Stimulated activated naive CD8-positive, alpha-beta T cell treated with anti-CD3 and anti-CD28 coated beads, Interleukin-15, Interleukin-2, amounts not matched to agents 100 ng/mL and 50 ng/mL, for 24 hours (primary cell): Measurements from ENCODE around the gene STAT4.

Source experiments
- H3K27ac Mint-ChIP-seq: one replicate; pipeline ENCODE4 v1.8.0; 2021; ENCODE audit warnings: mild to moderate bottlenecking, mixed read lengths
- H3K27me3 Mint-ChIP-seq: one replicate; pipeline ENCODE4 v1.8.0; 2021; ENCODE audit warnings: mixed read lengths
- H3K36me3 Mint-ChIP-seq: one replicate; pipeline ENCODE4 v1.8.0; 2021; ENCODE audit warnings: low read depth, mixed read lengths
- H3K4me1 Mint-ChIP-seq: one replicate; pipeline ENCODE4 v1.8.0; 2021; ENCODE audit warnings: low read depth, mixed read lengths
- H3K4me3 Mint-ChIP-seq: one replicate; pipeline ENCODE4 v1.8.0; 2021; ENCODE audit warnings: mild to moderate bottlenecking, mixed read lengths
- H3K9me3 Mint-ChIP-seq: one replicate; pipeline ENCODE4 v1.8.0; 2021; ENCODE audit warnings: mixed read lengths

Gene STAT4

GRCh38 chr2:191019376-191019775 is 131.4 kb downstream of the STAT4 start:
- peaks cover 10% of the 10 kb centered on the region for H3K36me3 Mint-ChIP-seq
- no peak overlapping the region for H3K27ac Mint-ChIP-seq
- no peak overlapping the region for H3K4me3 Mint-ChIP-seq
- H3K9me3 Mint-ChIP-seq: peaks cover 12% of the 10 kb centered on the region
- H3K4me1 Mint-ChIP-seq: peaks cover 35% of the 10 kb centered on the region
- H3K27me3 Mint-ChIP-seq: no peaks in the 10 kb centered on the region

DNA sequence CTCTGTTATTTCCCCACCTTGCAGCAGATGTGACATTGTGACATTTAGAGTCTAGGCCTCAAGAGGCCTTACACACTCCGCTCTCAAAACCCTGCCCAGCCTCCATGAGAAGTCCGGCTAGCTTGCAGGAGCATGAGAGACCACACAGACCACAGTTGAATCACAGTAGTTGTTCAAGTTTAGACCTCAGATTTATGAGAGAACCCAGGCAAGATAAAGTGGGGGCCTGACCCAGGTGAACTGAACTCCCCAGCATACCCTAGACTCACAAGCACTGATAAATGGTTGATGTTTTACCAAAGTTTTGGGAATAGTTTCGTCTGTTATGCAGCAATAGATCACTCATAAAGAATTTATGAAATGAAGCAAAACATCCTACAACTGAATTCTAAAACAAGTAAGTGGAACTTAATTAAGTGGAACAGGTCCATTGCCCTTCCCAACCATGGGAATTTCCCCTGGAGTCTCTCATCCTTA is 132.1 kb downstream of the STAT4 start:
- Mint-ChIP-seq H3K4me3 (peak overlapping the region; percentile 55), H3K4me1 (peaks cover 32% of the 10 kb centered on the region), H3K27me3 (no peaks in the 10 kb centered on the region), H3K9me3 (peaks cover 12% of the 10 kb centered on the region), H3K36me3 (peaks cover 10% of the 10 kb centered on the region), H3K27ac (peak overlapping the region; percentile 77)

DNA sequence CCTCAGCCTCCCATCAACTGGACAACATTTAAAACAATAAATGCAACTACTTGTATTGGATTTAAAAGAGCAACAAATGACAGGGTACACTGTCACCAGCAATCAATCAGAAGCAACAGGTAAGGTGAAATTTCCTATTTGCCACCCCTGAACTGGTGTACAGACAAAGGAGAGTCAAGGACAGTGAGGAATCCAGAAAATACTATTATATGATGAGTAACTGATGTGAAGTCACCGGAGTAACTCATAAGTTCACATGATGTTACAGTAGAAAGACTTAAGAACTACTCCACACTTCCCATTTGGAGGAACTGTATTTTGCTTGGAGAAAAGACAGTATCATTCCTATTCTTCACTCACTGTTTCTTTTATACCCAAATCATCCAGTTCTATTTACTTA is 132.7 kb downstream of the STAT4 start:
- Mint-ChIP-seq H3K36me3 (peaks cover 10% of the 10 kb centered on the region), H3K4me1 (peaks cover 32% of the 10 kb centered on the region), H3K9me3 (peaks cover 12% of the 10 kb centered on the region), H3K27me3 (no peaks in the 10 kb centered on the region), H3K27ac (peak overlapping the region; percentile 66), H3K4me3 (peak overlapping the region; percentile 55)

DNA sequence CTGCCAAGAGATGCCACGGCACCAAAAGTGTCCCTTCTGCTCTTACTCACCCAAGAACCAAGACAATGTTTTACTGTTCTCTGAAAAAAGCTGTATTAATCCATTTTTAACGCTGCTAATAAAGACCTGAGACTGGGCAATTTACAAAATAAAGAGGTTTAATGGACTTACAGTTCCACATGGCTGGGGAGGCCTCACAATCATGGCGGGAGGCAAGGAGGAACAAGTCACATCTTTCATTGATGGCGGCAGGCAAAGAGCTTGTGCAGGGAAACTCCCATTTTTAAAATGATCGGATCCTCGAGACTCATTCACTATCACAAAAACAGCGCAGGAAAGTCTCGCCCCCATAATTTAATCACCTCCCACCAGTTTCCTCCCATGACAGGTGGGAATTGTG is 135.0 kb downstream of the STAT4 start:
- H3K27me3 Mint-ChIP-seq: no peaks in the 10 kb centered on the region
- peaks cover 12% of the 10 kb centered on the region for H3K9me3 Mint-ChIP-seq
- H3K27ac Mint-ChIP-seq: no peak overlapping the region
- H3K36me3 Mint-ChIP-seq: peaks cover 19% of the 10 kb centered on the region
- H3K4me3 Mint-ChIP-seq: no peak overlapping the region
- peaks cover 41% of the 10 kb centered on the region for H3K4me1 Mint-ChIP-seq

DNA sequence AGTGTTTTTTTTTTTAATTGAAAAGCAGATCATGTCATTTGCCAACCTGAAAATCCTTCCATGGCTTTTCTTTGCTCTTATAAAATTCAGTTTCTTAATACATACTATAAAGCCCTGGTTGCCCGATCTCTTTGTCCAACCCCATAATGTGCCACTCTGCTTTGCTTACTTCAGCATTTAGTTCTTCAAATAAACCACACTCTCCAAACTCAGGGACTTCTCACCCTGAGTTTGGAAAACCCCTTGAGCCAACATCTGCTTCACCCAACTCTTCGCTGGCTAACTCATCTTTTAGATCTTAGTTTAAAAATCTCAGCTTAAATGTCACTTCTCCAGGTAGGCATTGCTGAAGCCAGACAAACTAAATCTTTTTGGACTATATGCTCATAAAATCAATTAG is 135.6 kb downstream of the STAT4 start:
- Mint-ChIP-seq H3K4me3 (no peak overlapping the region), H3K27ac (no peak overlapping the region), H3K36me3 (peaks cover 22% of the 10 kb centered on the region), H3K27me3 (no peaks in the 10 kb centered on the region), H3K4me1 (peaks cover 44% of the 10 kb centered on the region), H3K9me3 (peaks cover 12% of the 10 kb centered on the region)

DNA sequence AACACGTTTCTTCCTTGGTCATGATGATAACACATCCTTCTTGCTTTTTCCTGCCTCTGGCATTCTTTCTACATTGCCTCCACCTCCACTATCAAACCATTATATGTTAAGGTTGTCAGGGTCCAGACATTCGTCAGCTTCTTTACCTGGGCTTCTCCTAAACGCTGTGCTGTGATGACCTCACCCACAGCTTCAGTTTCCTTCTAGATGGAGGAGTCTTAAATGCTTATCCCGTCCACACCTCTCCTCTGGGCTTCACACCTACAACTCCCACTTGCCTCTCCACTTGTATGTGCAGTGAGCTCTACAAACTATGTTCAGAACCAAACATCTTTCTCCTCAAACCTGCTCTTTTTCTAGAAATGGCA is 136.2 kb downstream of the STAT4 start:
- H3K36me3 Mint-ChIP-seq: peaks cover 26% of the 10 kb centered on the region
- peaks cover 12% of the 10 kb centered on the region for H3K9me3 Mint-ChIP-seq
- H3K4me1 Mint-ChIP-seq: peaks cover 44% of the 10 kb centered on the region
- no peaks in the 10 kb centered on the region for H3K27me3 Mint-ChIP-seq
- H3K27ac Mint-ChIP-seq: no peak overlapping the region
- no peak overlapping the region for H3K4me3 Mint-ChIP-seq

GRCh38 chr2:191013932-191014652 is 136.7 kb downstream of the STAT4 start, which contains the start of gene STAT1:
Gene STAT1, minus strand, starts transcription at chr2:191014171. Its CDS starts 4,168 bp downstream, at chr2:191010003.
- Mint-ChIP-seq H3K27ac (no peak within 1 kb of the TSS), H3K4me3 (no peak within 1 kb of the TSS), H3K9me3 (peaks cover 12% of the 10 kb centered on the region), H3K4me1 (peaks cover 43% of the 10 kb centered on the region), H3K27me3 (no peaks in the 10 kb centered on the region), H3K36me3 (peaks cover 31% of the 10 kb centered on the region)

GRCh38 chr2:191013682-191013931 is 137.2 kb downstream of the STAT4 start:
- H3K4me1 Mint-ChIP-seq: peaks cover 41% of the 10 kb centered on the region
- no peaks in the 10 kb centered on the region for H3K27me3 Mint-ChIP-seq
- no peak overlapping the region for H3K4me3 Mint-ChIP-seq
- no peak overlapping the region for H3K27ac Mint-ChIP-seq
- peaks cover 35% of the 10 kb centered on the region for H3K36me3 Mint-ChIP-seq
- H3K9me3 Mint-ChIP-seq: peaks cover 12% of the 10 kb centered on the region

DNA sequence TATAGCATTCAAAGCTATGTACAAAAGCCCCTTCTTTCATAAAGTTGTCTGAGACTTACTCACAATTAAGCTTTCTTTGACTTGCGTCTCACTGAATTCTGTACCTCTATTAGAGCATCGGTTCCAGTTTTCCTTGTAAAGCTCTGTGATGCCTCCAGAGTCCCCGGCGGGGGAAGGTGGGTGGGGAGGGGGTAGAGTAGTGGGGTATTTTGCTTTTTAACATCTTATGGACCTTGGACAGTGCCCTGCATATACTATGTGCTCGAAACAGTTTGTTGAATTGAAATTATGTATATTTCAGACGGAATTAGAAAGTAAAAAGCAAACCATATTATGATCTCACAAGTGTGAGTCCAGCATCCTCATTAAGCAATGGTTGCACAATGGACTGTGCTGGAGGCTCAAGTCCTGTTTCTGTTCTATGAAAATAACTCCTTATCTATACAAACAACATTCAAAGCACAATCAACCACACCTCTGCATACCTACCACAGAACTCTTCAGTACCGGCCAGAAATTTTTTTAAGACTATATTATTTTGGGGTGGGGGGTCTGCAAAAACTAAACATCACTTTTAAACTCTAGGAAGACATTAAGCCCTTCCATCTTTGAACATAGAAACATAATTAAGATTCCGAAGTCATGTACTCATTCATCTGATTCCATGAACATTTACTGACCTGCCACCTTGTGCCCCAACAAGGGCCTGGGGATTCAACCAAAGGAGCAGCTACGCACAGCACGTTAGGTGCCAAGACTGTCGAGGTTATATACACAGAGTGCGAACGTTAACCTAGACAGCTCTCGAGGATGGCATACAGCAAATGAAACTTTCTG is 137.7 kb downstream of the STAT4 start:
- peaks cover 41% of the 10 kb centered on the region for H3K4me1 Mint-ChIP-seq
- no peaks in the 10 kb centered on the region for H3K27me3 Mint-ChIP-seq
- no peak overlapping the region for H3K27ac Mint-ChIP-seq
- H3K4me3 Mint-ChIP-seq: no peak overlapping the region
- peaks cover 40% of the 10 kb centered on the region for H3K36me3 Mint-ChIP-seq
- peaks cover 12% of the 10 kb centered on the region for H3K9me3 Mint-ChIP-seq

GRCh38 chr2:191012346-191012745 is 138.4 kb downstream of the STAT4 start:
- Mint-ChIP-seq H3K4me1 (peaks cover 44% of the 10 kb centered on the region), H3K27ac (no peak overlapping the region), H3K36me3 (peaks cover 47% of the 10 kb centered on the region), H3K9me3 (peaks cover 12% of the 10 kb centered on the region), H3K4me3 (no peak overlapping the region), H3K27me3 (no peaks in the 10 kb centered on the region)

DNA sequence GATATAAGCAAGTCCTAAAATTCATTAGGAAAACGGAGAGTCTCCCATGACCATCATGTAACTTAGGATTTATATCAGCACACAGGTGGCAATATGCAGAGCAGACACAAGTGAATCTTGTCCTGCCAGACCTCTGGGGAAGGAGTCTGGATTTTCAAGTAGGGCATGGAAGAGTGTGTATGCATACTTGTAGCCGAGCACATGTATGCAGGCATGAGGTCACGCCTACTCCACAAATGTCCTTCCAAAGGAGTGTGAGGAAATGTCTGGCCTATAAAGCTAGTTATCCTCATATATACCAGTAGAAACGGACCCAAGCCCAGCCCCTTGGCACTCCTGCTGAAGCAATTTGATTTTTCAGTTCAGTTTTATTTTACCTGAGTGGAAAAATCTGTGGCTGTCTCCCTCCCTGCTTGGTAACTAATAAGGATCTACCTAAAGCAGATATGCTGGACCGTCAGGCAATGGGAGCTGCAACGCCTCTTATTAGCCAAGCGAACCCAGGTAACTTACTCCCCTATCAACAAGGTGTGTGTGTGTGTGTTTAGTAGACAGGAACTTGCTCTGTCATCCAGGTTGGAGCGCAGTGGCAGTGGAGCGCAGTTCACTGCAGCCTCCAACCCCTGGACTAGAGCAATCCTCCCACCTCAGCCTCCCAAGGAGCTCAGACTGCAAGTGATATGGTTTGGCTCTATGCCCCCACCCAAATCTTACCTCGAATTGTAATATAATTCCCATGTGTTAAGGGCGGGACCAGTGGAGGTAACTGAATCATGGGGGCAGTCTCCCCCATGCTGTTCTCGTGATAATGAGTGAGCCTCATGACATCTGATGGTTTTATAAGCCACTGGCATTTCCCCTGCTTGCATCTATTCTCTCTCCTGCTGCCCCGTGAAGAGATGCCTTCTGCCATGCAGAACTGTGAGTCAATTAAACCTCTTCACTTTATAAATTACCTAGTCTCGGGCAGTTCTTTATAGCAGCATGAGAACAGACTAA is 139.6 kb downstream of the STAT4 start:
- H3K36me3 Mint-ChIP-seq: peaks cover 59% of the 10 kb centered on the region
- H3K27me3 Mint-ChIP-seq: no peaks in the 10 kb centered on the region
- H3K27ac Mint-ChIP-seq: peak overlapping the region; percentile 11
- H3K9me3 Mint-ChIP-seq: peaks cover 7% of the 10 kb centered on the region
- peaks cover 49% of the 10 kb centered on the region for H3K4me1 Mint-ChIP-seq
- H3K4me3 Mint-ChIP-seq: no peak overlapping the region

DNA sequence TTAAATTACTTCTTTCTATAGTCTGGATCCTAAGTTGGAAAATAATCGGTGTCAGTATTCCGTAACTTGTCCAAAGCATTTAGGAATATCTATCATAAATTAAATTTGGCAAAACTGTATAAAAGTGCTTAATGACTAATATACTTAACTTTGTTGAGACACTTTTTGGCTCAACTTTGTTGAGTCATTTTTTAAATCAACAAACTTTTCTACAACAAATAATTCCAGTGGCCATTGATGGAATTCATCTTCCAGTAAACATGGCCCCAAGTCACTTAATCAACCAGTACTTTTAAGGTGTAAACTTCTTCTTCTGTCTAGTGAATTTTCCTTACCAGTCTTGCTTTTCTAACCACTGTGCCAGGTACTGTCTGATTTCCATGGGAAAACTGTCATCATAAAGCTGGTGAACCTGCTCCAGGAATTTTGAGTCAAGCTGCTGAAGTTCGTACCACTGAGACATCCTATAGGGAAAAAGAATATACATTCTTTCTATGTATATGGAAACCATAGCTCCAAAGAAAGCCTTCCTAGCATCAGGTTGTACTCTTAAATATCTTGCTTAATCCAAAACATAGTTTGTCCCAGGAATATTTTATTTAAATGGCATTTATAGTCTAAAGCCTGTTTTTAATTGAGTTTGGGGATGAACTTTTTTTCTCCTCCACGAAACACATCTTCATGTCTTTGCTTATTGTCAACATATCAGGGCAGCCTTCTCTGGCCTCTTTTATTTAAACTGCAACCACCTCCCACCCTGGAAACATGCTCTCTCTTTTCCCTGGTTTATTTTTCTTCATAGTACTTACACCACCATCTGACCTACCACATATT is 141.0 kb downstream of the STAT4 start:
- Mint-ChIP-seq H3K36me3 (peaks cover 67% of the 10 kb centered on the region), H3K27ac (peak overlapping the region; percentile 26), H3K9me3 (peaks cover 5% of the 10 kb centered on the region), H3K4me1 (peaks cover 58% of the 10 kb centered on the region), H3K4me3 (peak overlapping the region; percentile 24), H3K27me3 (no peaks in the 10 kb centered on the region)

- no peak overlapping the region for H3K4me3 Mint-ChIP-seq
- H3K4me1 Mint-ChIP-seq: peaks cover 71% of the 10 kb centered on the region
Measured at GRCh38 chr2:191008286-191008685, 142.5 kb downstream of the STAT4 start.

More at GRCh38 chr2:191008286-191008685, 142.5 kb downstream of the STAT4 start:
- peaks cover 12% of the 10 kb centered on the region for H3K9me3 Mint-ChIP-seq
- peak overlapping the region; percentile 32 for H3K27ac Mint-ChIP-seq
- no peaks in the 10 kb centered on the region for H3K27me3 Mint-ChIP-seq
- peaks cover 82% of the 10 kb centered on the region for H3K36me3 Mint-ChIP-seq
